Esophagus squamous epithelium (tissue), 5 donors: ENCODE data around the gene DAND5. TPM values are rescaled to one million over a fixed set of nuclear protein-coding genes. Genes with fewer than 3 reads are reported as not detected.

Experiments used
- DNase-seq: peaks from one replicate; lab custom pipeline; 2025; lab: John Stamatoyannopoulos, UW
- H3K27ac ChIP-seq, 4 donors: fragments of 200-600 bp; sonication (generic); one replicate each; pipeline ENCODE4 v1.5.1; 2016 to 2019; ENCODE audit warnings: mild to moderate bottlenecking in 1 of 4
- H3K27me3 ChIP-seq, 4 donors: fragments of 200-600 bp; sonication (generic); 1 replicate in 3 of 4; 2 replicates in 1 of 4; pipeline versions ENCODE4 v1.5.1 to v1.6.0; 2017 to 2021; ENCODE audit warnings: antibody characterized with exemption in 1 of 4
- H3K36me3 ChIP-seq, 3 donors: fragments of 200-600 bp; sonication (generic); one replicate each; pipeline ENCODE4 v1.5.1; 2016 to 2019
- H3K4me1 ChIP-seq, 3 donors: fragments of 200-600 bp; sonication (generic); one replicate each; pipeline ENCODE4 v1.5.1; 2017 to 2019
- H3K4me3 ChIP-seq, 4 donors: fragments of 200-600 bp; sonication (generic); 1 replicate in 3 of 4; 2 replicates in 1 of 4; pipeline ENCODE4 v1.5.1; 2016 to 2019; ENCODE audit warnings: mild to moderate bottlenecking in 2 of 4, moderate library complexity in 1 of 4
- H3K9me3 ChIP-seq, 3 donors: fragments of 200-600 bp; sonication (generic); one replicate each; pipeline ENCODE4 v1.5.1; 2016 to 2019
- CTCF ChIP-seq, 6 experiments: fragments of 450-650 bp in 4 of 6; fragments of 200-600 bp in 2 of 6; sonication (generic) in 2 of 6; IDR thresholded peaks; one replicate each; pipeline ENCODE4 v1.5.1; 2016 to 2019; ENCODE audit warnings: antibody characterized with exemption in 6 of 6, mild to moderate bottlenecking in 4 of 6, moderate library complexity in 4 of 6
- POLR2A ChIP-seq, 4 donors: fragments of 450-650 bp; IDR thresholded peaks; one replicate each; pipeline ENCODE4 v1.6.1; 2017; ENCODE audit warnings: antibody characterized with exemption in 4 of 4, mild to moderate bottlenecking in 4 of 4, moderate library complexity in 3 of 4
- WGBS, 2 donors: methylation state at CpG; one replicate each; pipeline ENCODE4 v1.1.5; 2018; 5-methylcytosine and 5-hydroxymethylcytosine counted together
- intact Hi-C: fragments of 100-400 bp; cut with DNase I; formaldehyde crosslinking; loops from one replicate; pipeline ENCODE4 v1.15.0; 2022
- total RNA-seq, 4 donors: library from RNA; depleted of rRNA; stranded (reverse); fragments of >200 nt; gene quantifications; one replicate each; pipeline ENCODE4 v1.1.0, GENCODE V29; 2016
- donor health status: DM: yes; HTN: yes; CAD: no.

Gene DAND5
- total RNA-seq, 4 donors from 2014 or later: not detected

- intact Hi-C loops: no loop called here
- 21 to 48% methylated on average over 19 to 22 of the region's 22 CpGs for WGBS, 2 donors
- no peak for TF ChIP-seq CTCF (IDR thresholded peaks at IDR 0.05)
- no peak for TF ChIP-seq POLR2A (IDR thresholded peaks at IDR 0.05)
- Histone ChIP-seq H3K36me3 (no peaks in the 10 kb centered on the region), H3K4me1 (peaks cover 53 to 100% (median 75%) of the 10 kb centered on the region in 3 donors), H3K27me3 (peaks cover 0 to 14% (median 0%) of the 10 kb centered on the region in 4 donors), H3K4me3 (peak overlapping the region; percentile 4 to 51 (median 29)), H3K27ac (peak overlapping the region; percentile 91 to 98 (median 92)), H3K9me3 (no peaks in the 10 kb centered on the region)
- DNase-seq: no peak
Observed at GRCh38 chr19:13016628-13017305, 47.4 kb downstream of the DAND5 start.

GRCh38 chr19:13017306-13018034 lies 48.1 kb downstream of the DAND5 start:
- peak overlapping the region in 3 of 4 donors; percentile 26 to 51 (median 32) for H3K4me3 ChIP-seq
- H3K27me3 ChIP-seq: peaks cover 0 to 7% (median 0%) of the 10 kb centered on the region in 4 donors
- WGBS, 2 donors: 21 to 30% methylated on average over 14 of the region's 14 CpGs
- no peaks in the 10 kb centered on the region for H3K36me3 ChIP-seq
- TF ChIP-seq POLR2A (IDR thresholded peaks at IDR 0.05) (no peak), CTCF (IDR thresholded peaks at IDR 0.05) (no peak)
- no peak for DNase-seq
- H3K9me3 ChIP-seq: no peaks in the 10 kb centered on the region
- H3K4me1 ChIP-seq: peaks cover 48 to 100% (median 74%) of the 10 kb centered on the region in 3 donors
- peak overlapping the region; percentile 91 to 98 (median 92) for H3K27ac ChIP-seq
- intact Hi-C loops: no loop called here

GRCh38 chr19:13018035-13018914 lies 48.9 kb downstream of the DAND5 start:
- Histone ChIP-seq H3K4me1 (peaks cover 46 to 100% (median 72%) of the 10 kb centered on the region in 3 donors), H3K36me3 (no peaks in the 10 kb centered on the region), H3K4me3 (peak overlapping the region; percentile 5 to 51 (median 29)), H3K9me3 (no peaks in the 10 kb centered on the region), H3K27ac (peak overlapping the region; percentile 91 to 98 (median 92)), H3K27me3 (peaks cover 0 to 5% (median 0%) of the 10 kb centered on the region in 4 donors)
- TF ChIP-seq CTCF (IDR thresholded peaks at IDR 0.05) (no peak), POLR2A (IDR thresholded peaks at IDR 0.05) (no peak)
- intact Hi-C loops: no loop called here
- WGBS, 2 donors: 15 to 29% methylated on average over 10 to 14 of the region's 21 CpGs
- DNase-seq: no peak

GRCh38 chr19:13019332-13019731 lies 50.0 kb downstream of the DAND5 start:
- no peaks in the 10 kb centered on the region for H3K36me3 ChIP-seq
- no peak for DNase-seq
- H3K4me1 ChIP-seq: peaks cover 45 to 100% (median 71%) of the 10 kb centered on the region in 3 donors
- WGBS, 2 donors: 22 to 52% methylated on average over 3 to 4 of the region's 4 CpGs
- peak overlapping the region in 2 of 4 donors; percentile 26 to 32 for H3K4me3 ChIP-seq
- no peaks in the 10 kb centered on the region for H3K9me3 ChIP-seq
- peak overlapping the region; percentile 91 to 98 (median 92) for H3K27ac ChIP-seq
- intact Hi-C loops: no loop called here
- peaks cover 0 to 5% (median 0%) of the 10 kb centered on the region in 4 donors for H3K27me3 ChIP-seq
- TF ChIP-seq POLR2A (IDR thresholded peaks at IDR 0.05) (no peak), CTCF (IDR thresholded peaks at IDR 0.05) (no peak)
